Fibroblast of skin of left biceps (primary cell): ENCODE data around the gene FASTK.
"Not testable (repeated sequence)": the region's sequence is repeated elsewhere in the genome, so short reads cannot be mapped to it uniquely, and the experiment has no call there.

Source experiments
- DNase-seq, 2 experiments: peaks; one replicate each; pipeline ENCODE4 v3.0.0-alpha.2; 2013; ENCODE audit warnings: low read depth in 2 of 2

FASTK gene

DNA sequence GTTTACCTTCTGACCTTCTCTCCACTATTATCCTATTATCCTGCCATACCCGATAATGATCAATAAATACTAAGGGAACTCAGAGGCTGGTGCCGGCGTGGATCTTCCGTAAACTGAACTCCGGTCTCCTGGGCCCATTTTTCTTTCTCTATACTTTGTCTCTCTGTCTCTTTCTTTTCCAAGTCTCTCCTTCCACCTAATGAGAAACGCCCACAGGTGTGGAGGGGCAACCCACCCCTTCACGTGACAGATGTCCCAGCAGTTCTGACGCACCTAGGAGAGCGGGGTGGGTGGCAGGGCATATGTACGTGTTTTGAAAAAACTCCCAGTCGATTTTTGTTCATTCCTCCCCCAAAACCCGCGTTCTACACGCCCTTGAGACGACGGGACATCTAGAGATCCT is 52.9 kb downstream of the FASTK start:
- DNase-seq, result not testable (repeated sequence)

DNA sequence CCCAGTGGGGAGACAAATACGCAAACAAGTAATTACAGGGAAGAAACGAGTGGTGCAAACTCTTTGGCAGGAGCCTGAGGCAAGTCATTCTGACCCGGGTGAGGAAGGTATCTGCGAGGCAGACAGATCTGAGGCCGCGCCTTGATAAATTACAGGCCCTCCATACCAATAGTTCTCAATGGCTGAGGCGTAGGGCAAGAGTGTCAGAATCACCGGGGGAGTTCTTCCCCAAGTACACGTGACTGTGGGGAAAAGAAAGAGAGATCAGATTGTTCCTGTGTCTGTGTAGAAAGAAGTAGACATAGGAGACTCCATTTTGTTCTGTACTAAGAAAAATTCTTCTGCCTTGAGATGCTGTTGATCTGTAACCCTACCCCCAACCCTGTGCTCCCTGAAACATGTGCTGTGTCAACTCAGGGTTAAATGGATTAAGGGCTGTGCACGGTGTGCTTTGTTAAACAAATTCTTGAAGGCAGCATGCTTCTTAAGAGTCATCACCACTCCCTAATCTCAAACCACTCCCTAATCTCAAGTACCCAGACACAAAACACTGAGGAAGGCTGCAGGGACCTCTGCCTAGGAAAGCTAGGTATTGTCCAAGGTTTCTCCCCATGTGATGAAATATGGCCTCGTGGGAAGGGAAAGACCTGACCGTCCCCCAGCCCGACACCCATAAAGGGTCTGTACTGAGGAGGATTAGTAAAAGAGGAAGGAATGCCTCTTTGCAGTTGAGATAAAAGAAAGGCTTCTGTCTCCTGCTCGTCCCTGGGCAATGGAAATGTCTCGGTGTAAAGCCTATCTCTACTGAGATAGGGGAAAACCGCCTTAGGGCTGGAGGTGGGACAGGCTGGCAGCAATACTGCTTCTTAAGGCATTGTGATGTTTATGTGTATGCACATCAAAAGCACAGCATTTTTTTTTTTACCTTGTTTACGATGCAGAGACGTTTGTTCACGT is 53.6 kb downstream of the FASTK start:
- DNase-seq, result not testable (repeated sequence)
